ENCODE results near the gene SNU13.
"Not testable (repeated sequence)": the region's sequence is repeated elsewhere in the genome, so short reads cannot be mapped to it uniquely, and the experiment has no call there.

- TF ChIP-seq CTCF, POLR2A (IDR thresholded peaks at IDR 0.05): not testable (repeated sequence)
Observed at GRCh38 chr22:41686890-41687289, 1.8 kb downstream of the SNU13 start.
